ENCODE measurements around the gene ZFAND6. TPM values are rescaled to one million over a fixed set of nuclear protein-coding genes. Genes with fewer than 3 reads are reported as not detected.
A peak's percentile ranks its signal among the peaks of the same experiment; 100 is the strongest.

Gene ZFAND6
- total RNA-seq, 1 donor, result 109 TPM

- H3K4me1 ChIP-seq (ENCODE audit: insufficient read depth, low read length), result peaks cover 22% of the 10 kb centered on the region
Measured at GRCh38 chr15:80175436-80175835, 116.0 kb downstream of the ZFAND6 start.

GRCh38 chr15:80176443-80176842 is 117.0 kb downstream of the ZFAND6 start:
- H4K20me1 ChIP-seq (ENCODE audit: insufficient read depth, low read length), result no peaks in the 10 kb centered on the region
- no peaks in the 10 kb centered on the region for H3K9me3 ChIP-seq (ENCODE audit: low read depth, low read length)
- no peak for DNase-seq (ENCODE audit: insufficient read length, low spot score, missing footprints)
- TF ChIP-seq CTCF (IDR thresholded peaks at IDR 0.05; ENCODE audit: extremely low read depth, low read depth, low read length), result no peak
- no peaks in the 10 kb centered on the region for H3K79me2 ChIP-seq (ENCODE audit: insufficient read depth, low read length)
- no peaks in the 10 kb centered on the region for H3K27me3 ChIP-seq (ENCODE audit: insufficient read depth, low read length)
- H3K4me2 ChIP-seq (ENCODE audit: insufficient read depth, low read length), result no peak overlapping the region
- no peak overlapping the region for H2AFZ ChIP-seq (ENCODE audit: low read length)
- H3K27ac ChIP-seq (ENCODE audit: low read depth, low read length), result no peak overlapping the region
- H3K36me3 ChIP-seq (ENCODE audit: insufficient read depth, low read length), result peaks cover 25% of the 10 kb centered on the region
- no peak overlapping the region for H3K4me3 ChIP-seq (ENCODE audit: insufficient read depth, low read length)
- peaks cover 22% of the 10 kb centered on the region for H3K4me1 ChIP-seq (ENCODE audit: insufficient read depth, low read length)

More at GRCh38 chr15:80175436-80175835, 116.0 kb downstream of the ZFAND6 start:
- Histone ChIP-seq H3K9me3 (ENCODE audit: low read depth, low read length) (no peaks in the 10 kb centered on the region), H3K4me2 (ENCODE audit: insufficient read depth, low read length) (no peak overlapping the region), H3K27me3 (ENCODE audit: insufficient read depth, low read length) (no peaks in the 10 kb centered on the region), H3K27ac (ENCODE audit: low read depth, low read length) (no peak overlapping the region), H2AFZ (ENCODE audit: low read length) (no peak overlapping the region), H3K79me2 (ENCODE audit: insufficient read depth, low read length) (no peaks in the 10 kb centered on the region), H3K36me3 (ENCODE audit: insufficient read depth, low read length) (peaks cover 15% of the 10 kb centered on the region), H4K20me1 (ENCODE audit: insufficient read depth, low read length) (no peaks in the 10 kb centered on the region), H3K4me3 (ENCODE audit: insufficient read depth, low read length) (no peak overlapping the region)
- DNase-seq (ENCODE audit: insufficient read length, low spot score, missing footprints), result no peak
- TF ChIP-seq CTCF (IDR thresholded peaks at IDR 0.05; ENCODE audit: extremely low read depth, low read depth, low read length), result no peak

GRCh38 chr15:80177156-80177555 is 117.7 kb downstream of the ZFAND6 start:
- no peaks in the 10 kb centered on the region for H3K27me3 ChIP-seq (ENCODE audit: insufficient read depth, low read length)
- no peak overlapping the region for H2AFZ ChIP-seq (ENCODE audit: low read length)
- H3K4me2 ChIP-seq (ENCODE audit: insufficient read depth, low read length), result no peak overlapping the region
- peaks cover 31% of the 10 kb centered on the region for H3K36me3 ChIP-seq (ENCODE audit: insufficient read depth, low read length)
- no peaks in the 10 kb centered on the region for H4K20me1 ChIP-seq (ENCODE audit: insufficient read depth, low read length)
- no peak for DNase-seq (ENCODE audit: insufficient read length, low spot score, missing footprints)
- no peaks in the 10 kb centered on the region for H3K79me2 ChIP-seq (ENCODE audit: insufficient read depth, low read length)
- H3K4me3 ChIP-seq (ENCODE audit: insufficient read depth, low read length), result no peak overlapping the region
- H3K27ac ChIP-seq (ENCODE audit: low read depth, low read length), result no peak overlapping the region
- no peak for TF ChIP-seq CTCF (IDR thresholded peaks at IDR 0.05; ENCODE audit: extremely low read depth, low read depth, low read length)
- no peaks in the 10 kb centered on the region for H3K9me3 ChIP-seq (ENCODE audit: low read depth, low read length)
- peaks cover 22% of the 10 kb centered on the region for H3K4me1 ChIP-seq (ENCODE audit: insufficient read depth, low read length)

GRCh38 chr15:80179025-80179759 is 119.7 kb downstream of the ZFAND6 start:
- H3K9me3 ChIP-seq (ENCODE audit: low read depth, low read length), result no peaks in the 10 kb centered on the region
- peaks cover 43% of the 10 kb centered on the region for H3K36me3 ChIP-seq (ENCODE audit: insufficient read depth, low read length)
- TF ChIP-seq CTCF (IDR thresholded peaks at IDR 0.05; ENCODE audit: extremely low read depth, low read depth, low read length), result no peak
- peaks cover 21% of the 10 kb centered on the region for H3K4me1 ChIP-seq (ENCODE audit: insufficient read depth, low read length)
- H3K4me2 ChIP-seq (ENCODE audit: insufficient read depth, low read length), result peak overlapping the region; percentile 21
- H4K20me1 ChIP-seq (ENCODE audit: insufficient read depth, low read length), result no peaks in the 10 kb centered on the region
- no peak overlapping the region for H2AFZ ChIP-seq (ENCODE audit: low read length)
- H3K27ac ChIP-seq (ENCODE audit: low read depth, low read length), result peak overlapping the region; percentile 48
- no peaks in the 10 kb centered on the region for H3K27me3 ChIP-seq (ENCODE audit: insufficient read depth, low read length)
- H3K4me3 ChIP-seq (ENCODE audit: insufficient read depth, low read length), result no peak overlapping the region
- no peaks in the 10 kb centered on the region for H3K79me2 ChIP-seq (ENCODE audit: insufficient read depth, low read length)
- DNase-seq (ENCODE audit: insufficient read length, low spot score, missing footprints), result peak; percentile 97
